K562 (cell line): ENCODE data around the gene SLC18A3. TPM values are rescaled to one million over a fixed set of nuclear protein-coding genes. Genes with fewer than 3 reads are reported as not detected.

Experiments used
- ATAC-seq: fragments of 200-7000 bp; cut with Tn5 transposase; 3 replicates; pipeline ENCODE4 v1.9.1; 2020; ENCODE audit warnings: moderate library complexity
- BruUV-seq: library from RNA; stranded (reverse); fragments of 400-500 nt; replicated peaks from 2 replicates; lab custom pipeline; 2021; lab: Mats Ljungman, UMichigan
- CTCF ChIA-PET: fragments of 300-600 bp; formaldehyde crosslinking; extraction: SDS; loops from one replicate; lab custom pipeline; 2021; ENCODE audit warnings: low intra/inter-chr PET ratio; lab: Yijun Ruan, JAX
- POLR2A ChIA-PET: fragments of 300-600, 350-650 bp; sonication (Branson Sonifier 250); formaldehyde crosslinking; extraction: SDS; loops from one replicate; lab custom pipeline; 2021; ENCODE audit warnings: antibody characterized with exemption, inconsistent platforms; lab: Yijun Ruan, JAX
- DNase-seq, 4 experiments: peaks; one replicate each; pipeline versions ENCODE4 v3.0.0 to v3.0.0-alpha.2; 2011 to 2018; ENCODE audit warnings: low spot score in 3 of 4, mixed read lengths in 3 of 4; ENCODE audit errors: extremely low read depth in 1 of 4
- FAIRE-seq: peaks from 2 replicates; lab custom pipeline; 2011; peaks lifted over from hg19 to GRCh38; lab: Jason Lieb, UNC
- H2AFZ ChIP-seq: 2 replicates; pipeline ENCODE4 v1.6.0; 2011; ENCODE audit warnings: low read depth, low read length, control low read depth, inconsistent platforms
- H3K27ac ChIP-seq: fragments of 200-600 bp; 3 replicates; pipeline ENCODE4 v1.8.0; 2011; ENCODE audit warnings: low read depth, mild to moderate bottlenecking, control low read depth, inconsistent platforms, low read length, moderate library complexity, mixed read lengths; ENCODE audit errors: extremely low read depth
- H3K27me3 ChIP-seq, 2 experiments: fragments of 300-600 bp in 1 of 2; 2 replicates in 1 of 2; 3 replicates in 1 of 2; pipeline versions ENCODE4 v1.6.0 to v1.8.0; 2011; ENCODE audit warnings: inconsistent platforms in 2 of 2, low read length in 2 of 2, mild to moderate bottlenecking in 1 of 2, mixed read lengths in 1 of 2, moderate library complexity in 1 of 2; ENCODE audit not compliant: control insufficient read depth in 2 of 2, insufficient read depth in 2 of 2
- H3K36me3 ChIP-seq: fragments of 300-600 bp; 3 replicates; pipeline ENCODE4 v1.8.0; 2011; ENCODE audit warnings: mild to moderate bottlenecking, low read length, inconsistent platforms; ENCODE audit not compliant: control insufficient read depth, insufficient read depth
- H3K4me1 ChIP-seq, 2 experiments: fragments of 200-600 bp in 1 of 2; replicated peaks in 1 of 2; 2 replicates in 1 of 2; 3 replicates in 1 of 2; pipeline versions ENCODE4 v1.5.1 to v1.8.0; 2011; ENCODE audit warnings: inconsistent platforms in 2 of 2, low read length in 2 of 2, mild to moderate bottlenecking in 1 of 2, mixed read lengths in 1 of 2, moderate library complexity in 1 of 2; ENCODE audit not compliant: control insufficient read depth in 2 of 2, insufficient read depth in 2 of 2
- H3K4me2 ChIP-seq: 2 replicates; pipeline ENCODE4 v1.6.1; 2011; ENCODE audit warnings: low read length, control low read depth, inconsistent platforms, mixed read lengths; ENCODE audit not compliant: insufficient read depth
- H3K4me3 ChIP-seq: fragments of 200-600 bp; sonication (generic), shearing (Covaris generic); 2 replicates; pipeline ENCODE4 v1.5.1; 2016; ENCODE audit warnings: control low read depth, inconsistent platforms
- H3K79me2 ChIP-seq: fragments of 200-600 bp; 3 replicates; pipeline ENCODE4 v1.8.0; 2011; ENCODE audit warnings: low read length, inconsistent platforms; ENCODE audit not compliant: control insufficient read depth, insufficient read depth
- H3K9ac ChIP-seq, 2 experiments: 2 replicates each; pipeline versions ENCODE4 v1.6.0 to v1.6.1; 2011; ENCODE audit warnings: low read depth in 2 of 2, low read length in 2 of 2, control low read depth in 1 of 2, inconsistent platforms in 1 of 2, mild to moderate bottlenecking in 1 of 2, mixed read lengths in 1 of 2; ENCODE audit not compliant: insufficient read depth in 1 of 2
- H3K9me1 ChIP-seq: one replicate; pipeline ENCODE4 v1.6.0; 2011; ENCODE audit warnings: inconsistent platforms, mild to moderate bottlenecking, low read length, moderate library complexity; ENCODE audit not compliant: control insufficient read depth, insufficient read depth
- H3K9me3 ChIP-seq: replicated peaks from 2 replicates; pipeline ENCODE4 v1.5.1; 2011; ENCODE audit warnings: low read depth, low read length, inconsistent platforms; ENCODE audit not compliant: control insufficient read depth, insufficient read depth
- H4K20me1 ChIP-seq: replicated peaks from 2 replicates; pipeline ENCODE4 v1.6.1; 2011; ENCODE audit warnings: low read length, inconsistent platforms, mixed read lengths; ENCODE audit not compliant: control insufficient read depth, insufficient read depth
- DIDO1 ChIP-seq: fragments of 450-650 bp; IDR thresholded peaks from 2 replicates; pipeline ENCODE4 v1.6.1; 2016; ENCODE audit warnings: low read depth, missing biosample characterization, missing genetic modification characterization
- EZH2 ChIP-seq: IDR thresholded peaks from 2 replicates; pipeline ENCODE4 v1.6.1; 2012; ENCODE audit warnings: low read depth, mild to moderate bottlenecking, inconsistent platforms, low read length, borderline replicate concordance
- GTF3C2 ChIP-seq: IDR thresholded peaks from 3 replicates; pipeline ENCODE4 v1.6.1; 2011; ENCODE audit warnings: borderline replicate concordance, mild to moderate bottlenecking, moderate library complexity; ENCODE audit not compliant: insufficient read length; ENCODE audit errors: extremely low read depth
- POLR2AphosphoS2 ChIP-seq: IDR thresholded peaks from 2 replicates; pipeline ENCODE4 v1.6.1; 2012; ENCODE audit warnings: low read length, improper control_type of control experiment
- XRCC5 ChIP-seq: fragments of 200-400 bp; formaldehyde crosslinking; IDR thresholded peaks from 2 replicates; pipeline ENCODE4 v1.6.1; 2017; ENCODE audit warnings: low read depth, mild to moderate bottlenecking, low read length
- WGBS: fragments of 100-300 bp; shearing (Covaris generic); methylation state at CpG from one replicate; pipeline ENCODE4 v1.1.6; 2016; ENCODE audit warnings: low coverage, mixed read lengths; ENCODE audit not compliant: insufficient coverage; ENCODE audit errors: missing lambda C conversion rate; 5-methylcytosine and 5-hydroxymethylcytosine counted together
- in situ Hi-C: fragments of 300-500 bp; cut with MboI; formaldehyde crosslinking; loops from 4 replicates; pipeline ENCODE4 v1.15.0; 2018; ENCODE audit warnings: inconsistent platforms, mixed read lengths
- intact Hi-C: fragments of 100-400 bp; cut with micrococcal nuclease; formaldehyde crosslinking; loops from 2 replicates; pipeline ENCODE4 v1.14.2; 2022
- polyA plus RNA-seq, 8 experiments: library from polyadenylated mRNA; depleted of rRNA in 4 of 8; stranded (reverse) in 5 of 8; unstranded in 3 of 8; fragments of >200 nt; fragmentation: Nextera tagmentation in 2 of 8; fragmentation: Illumina TruSeq in 1 of 8; extraction: Ambion mirVana in 2 of 8; extraction: Trizol in 1 of 8; gene quantifications; 2 replicates each; pipeline versions ENCODE4 v1.2.1 to v1.2.3, GENCODE V29; 2011 to 2014; ENCODE audit warnings: inconsistent platforms in 1 of 8, missing spikeins in 1 of 8
- total RNA-seq, 7 experiments: library from RNA; depleted of rRNA in 6 of 7; stranded (reverse); fragments of >200 nt in 6 of 7; fragmentation: Illumina TruSeq in 2 of 7; extraction: Trizol in 2 of 7; gene quantifications; 2 replicates each; pipeline versions ENCODE4 v1.2.1 to v1.2.3, GENCODE V29; 2011 to 2021; ENCODE audit warnings: low replicate concordance in 1 of 7

The SLC18A3 gene
- total and polyA plus RNA-seq, 9 of the 15 experiments (the other 6 are each of a cell fraction or from before 2014, with no cell fraction given) = not detected

GRCh38 chr10:49613882-49614241, 3.8 kb downstream of the SLC18A3 start, which contains the start of gene CHAT (continued):
- TF ChIP-seq POLR2AphosphoS2 = no peak
- no peak for TF ChIP-seq GTF3C2
- TF ChIP-seq DIDO1 (tag) = no peak

- Histone ChIP-seq H4K20me1 (no peaks in the 10 kb centered on the region; the same call in 1 of the 2 replicates), H3K9ac (no peak overlapping the region; a peak in 1 of 4 replicates), H3K9me3 (no peaks in the 10 kb centered on the region), H3K4me1 (peaks cover 0 to 16% of the 10 kb centered on the region in 2 experiments; a peak in 2 of 5 replicates), H2AFZ (no peak overlapping the region), H3K9me1 (no peaks in the 10 kb centered on the region), H3K36me3 (no peaks in the 10 kb centered on the region), H3K79me2 (no peaks in the 10 kb centered on the region), H3K27me3 (peaks cover 16 to 36% of the 10 kb centered on the region in 2 experiments; a peak in 4 of 5 replicates), H3K4me2 (no peak overlapping the region), H3K27ac (no peak overlapping the region), H3K4me3 (no peak overlapping the region)
- no TSS peak for BruUV-seq
- intact Hi-C loops = no loop called here
- ATAC-seq = no peak; the same call in 2 of the 3 replicates
- TF ChIP-seq EZH2 (peak; percentile 76; the same call in 1 of the 2 replicates), XRCC5 (no peak)
- DNase-seq = no peak
- FAIRE-seq = no peak
- in situ Hi-C loops = no loop called here
- POLR2A ChIA-PET = no interaction called here
- 2% methylated on average over 33 of the region's 49 CpGs for WGBS
- CTCF ChIA-PET = no interaction called here
Observed at GRCh38 chr10:49614242-49615198, 4.4 kb downstream of the SLC18A3 start.
